ENCODE measurements around the gene VDR.
A peak's percentile ranks its signal among the peaks of the same experiment; 100 is the strongest.
"Not testable (repeated sequence)": the region's sequence is repeated elsewhere in the genome, so short reads cannot be mapped to it uniquely, and the experiment has no call there.

Gene VDR

DNA sequence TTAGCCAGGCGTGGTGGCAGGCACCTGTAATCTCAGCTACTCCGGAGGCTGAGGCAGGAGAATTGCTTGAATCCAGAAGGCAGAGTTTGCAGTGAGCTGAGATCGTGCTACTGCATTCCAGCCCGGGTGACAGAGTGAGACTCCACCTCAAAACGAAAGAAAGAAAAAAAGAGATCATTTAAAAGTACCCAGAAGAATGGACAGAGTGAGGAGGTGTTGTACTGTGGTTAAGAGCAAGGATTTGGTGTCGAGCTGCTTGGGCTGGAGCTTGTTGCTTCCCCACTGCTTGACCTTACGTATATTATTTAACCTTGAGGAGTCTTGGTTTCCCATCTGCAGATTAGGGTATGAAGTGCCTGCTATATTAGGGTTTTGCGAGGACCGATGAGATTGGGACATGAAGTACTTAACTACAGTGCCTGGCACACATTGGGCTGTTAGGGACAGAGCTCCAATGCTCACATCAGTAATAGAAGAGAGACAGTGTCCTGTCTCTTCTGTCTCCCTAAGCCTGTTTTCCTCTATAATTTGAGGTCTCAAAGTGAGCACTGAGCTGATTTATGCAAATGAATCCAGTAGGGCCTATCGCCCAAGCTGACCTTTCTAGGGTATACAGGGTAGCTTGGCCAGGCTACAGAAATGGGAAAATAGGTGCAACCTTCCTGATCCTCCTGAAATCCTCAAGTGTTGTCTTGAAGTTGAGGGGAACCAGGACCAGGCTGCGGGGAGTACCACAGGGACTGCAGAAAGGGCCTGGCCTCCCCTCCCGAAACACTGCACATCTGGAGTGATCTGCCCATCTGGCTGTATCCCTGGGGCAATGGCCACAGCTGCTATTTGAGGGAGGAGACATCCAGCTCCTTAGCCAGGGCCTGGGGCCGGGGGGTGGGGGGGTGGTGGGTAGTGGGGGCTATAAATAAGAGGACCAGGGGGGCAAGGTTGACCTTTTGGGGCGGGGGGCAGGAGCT lies 76.5 kb downstream of the VDR start:
- no peak for DNase-seq (ENCODE audit: low read depth)

DNA sequence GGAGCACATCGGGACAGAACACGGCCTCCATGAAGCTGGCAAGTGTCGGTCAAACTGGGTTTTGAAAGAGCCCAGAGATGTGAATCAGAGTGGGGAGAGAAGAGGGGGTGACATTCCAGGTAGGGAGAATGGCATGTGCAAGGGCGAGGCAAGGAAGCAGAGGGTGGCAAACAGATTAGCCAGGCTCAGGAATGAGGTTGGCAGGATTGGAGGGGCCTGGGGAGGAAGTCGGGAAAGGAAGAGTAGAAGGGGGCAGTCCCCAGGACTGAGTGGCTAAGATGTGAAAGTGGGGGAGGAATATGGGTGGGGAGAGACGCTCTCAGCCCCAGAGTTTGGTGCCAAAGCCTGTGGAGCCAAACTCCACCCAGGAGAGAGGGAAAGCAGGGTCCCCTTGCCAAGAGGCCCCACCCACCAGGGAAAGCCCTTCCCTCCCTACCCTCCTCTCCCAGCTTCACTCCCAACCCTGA lies 79.6 kb downstream of the VDR start:
- DNase-seq (ENCODE audit: low read depth) = no peak

GRCh38 chr12:47824635-47825034 lies 80.2 kb downstream of the VDR start:
- no peak for DNase-seq (ENCODE audit: low read depth)

GRCh38 chr12:47824198-47824597 lies 80.6 kb downstream of the VDR start:
- no peak for DNase-seq (ENCODE audit: low read depth)

GRCh38 chr12:47823422-47824086 lies 81.2 kb downstream of the VDR start:
- DNase-seq (ENCODE audit: low read depth) = peak; percentile 76

DNA sequence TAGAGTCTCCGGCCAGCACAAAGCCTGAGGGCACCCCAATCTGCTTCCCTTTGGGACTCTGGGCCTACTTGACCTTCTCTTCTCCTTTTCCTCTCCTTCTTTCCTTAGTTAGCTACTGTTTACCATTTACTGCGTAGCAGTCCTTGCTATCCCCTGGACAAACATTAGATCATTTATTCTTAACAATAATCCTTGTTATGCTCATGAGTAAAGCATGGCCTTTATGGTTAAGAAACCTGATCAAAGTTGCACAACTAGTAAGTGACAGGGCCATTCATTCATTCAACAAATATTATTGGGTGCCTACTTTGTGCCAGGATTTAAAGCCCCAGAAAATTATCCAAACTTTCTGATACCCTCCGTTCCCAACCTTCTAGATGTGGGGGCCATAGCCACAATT lies 81.9 kb downstream of the VDR start:
- DNase-seq (ENCODE audit: low read depth) = no peak

GRCh38 chr12:47822401-47822800 lies 82.4 kb downstream of the VDR start:
- DNase-seq (ENCODE audit: low read depth) = no peak

DNA sequence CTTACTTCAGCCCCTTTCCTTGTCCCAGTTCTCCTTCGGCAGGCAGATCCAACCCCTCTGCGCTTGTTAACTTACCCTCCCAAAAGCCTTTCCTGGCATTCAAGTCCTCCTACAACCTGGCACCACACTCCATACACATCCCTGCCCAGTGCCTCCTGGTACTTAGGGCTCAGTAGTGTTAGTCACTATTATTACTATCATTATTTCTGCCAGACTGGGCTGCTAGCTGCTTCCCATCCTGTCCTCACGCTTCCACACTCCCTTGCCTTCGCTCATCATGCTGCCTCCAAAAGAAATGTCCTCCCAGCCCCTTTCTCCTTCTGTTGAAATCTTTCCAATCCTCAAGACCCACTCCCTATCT lies 83.5 kb downstream of the VDR start:
- no peak for DNase-seq (ENCODE audit: low read depth)

- DNase-seq (ENCODE audit: low read depth) = peak; percentile 97
These were observed 84.0 kb downstream of the VDR start for GRCh38 chr12:47820631-47821345.

- peak; percentile 85 for DNase-seq (ENCODE audit: low read depth)
These were observed 84.7 kb downstream of the VDR start, which contains the start of gene HDAC7 for GRCh38 chr12:47819896-47820630. TSS of gene HDAC7 (minus strand) at chr12:47819903. CDS start at chr12:47819785, 118 bp downstream.

DNA sequence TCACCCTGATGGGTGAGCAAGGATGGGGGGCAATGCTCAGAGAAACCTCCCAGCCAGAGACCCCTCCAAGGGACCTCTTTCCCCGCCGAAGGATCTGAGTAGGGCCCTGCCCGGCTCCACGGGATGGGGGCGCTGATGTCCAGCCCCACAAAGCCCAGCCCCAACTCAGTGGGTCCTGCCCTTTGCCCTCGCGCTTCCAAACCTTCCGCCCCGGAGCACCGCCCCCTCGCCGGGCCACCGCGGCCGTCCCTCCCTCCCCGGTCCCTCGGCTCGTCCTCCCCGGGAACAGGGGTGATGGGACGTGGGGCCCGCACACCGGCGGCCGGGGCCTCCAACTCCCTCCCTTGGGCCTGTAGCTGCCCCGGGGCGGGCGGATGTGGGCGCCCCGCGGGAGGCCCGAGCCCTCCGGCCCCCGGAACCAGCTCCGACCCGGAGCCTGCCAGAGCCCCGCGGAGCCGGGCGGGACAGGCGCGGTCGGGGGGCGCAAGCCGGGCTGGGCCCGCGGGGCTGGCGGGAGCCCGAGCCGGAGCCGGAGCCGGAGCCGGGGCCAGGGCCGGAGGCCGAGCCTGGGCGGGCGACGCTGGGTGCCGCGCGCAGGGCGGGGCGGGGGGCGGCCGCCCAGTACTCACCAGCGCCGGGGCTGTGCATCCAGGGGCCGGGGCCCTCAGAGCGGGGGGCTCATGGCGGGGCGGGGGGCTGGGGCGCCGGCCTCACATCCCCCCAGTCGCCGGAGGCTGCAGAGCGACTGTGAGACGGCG lies 85.5 kb downstream of the VDR start:
- DNase-seq (ENCODE audit: low read depth) = no peak

- DNase-seq (ENCODE audit: low read depth) = no peak
These were observed 86.2 kb downstream of the VDR start for GRCh38 chr12:47818467-47819137.

- DNase-seq (ENCODE audit: low read depth) = no peak
These were observed 86.8 kb downstream of the VDR start for GRCh38 chr12:47818007-47818376.

- no peak for DNase-seq (ENCODE audit: low read depth)
These were observed 87.4 kb downstream of the VDR start for GRCh38 chr12:47817272-47818006.

DNA sequence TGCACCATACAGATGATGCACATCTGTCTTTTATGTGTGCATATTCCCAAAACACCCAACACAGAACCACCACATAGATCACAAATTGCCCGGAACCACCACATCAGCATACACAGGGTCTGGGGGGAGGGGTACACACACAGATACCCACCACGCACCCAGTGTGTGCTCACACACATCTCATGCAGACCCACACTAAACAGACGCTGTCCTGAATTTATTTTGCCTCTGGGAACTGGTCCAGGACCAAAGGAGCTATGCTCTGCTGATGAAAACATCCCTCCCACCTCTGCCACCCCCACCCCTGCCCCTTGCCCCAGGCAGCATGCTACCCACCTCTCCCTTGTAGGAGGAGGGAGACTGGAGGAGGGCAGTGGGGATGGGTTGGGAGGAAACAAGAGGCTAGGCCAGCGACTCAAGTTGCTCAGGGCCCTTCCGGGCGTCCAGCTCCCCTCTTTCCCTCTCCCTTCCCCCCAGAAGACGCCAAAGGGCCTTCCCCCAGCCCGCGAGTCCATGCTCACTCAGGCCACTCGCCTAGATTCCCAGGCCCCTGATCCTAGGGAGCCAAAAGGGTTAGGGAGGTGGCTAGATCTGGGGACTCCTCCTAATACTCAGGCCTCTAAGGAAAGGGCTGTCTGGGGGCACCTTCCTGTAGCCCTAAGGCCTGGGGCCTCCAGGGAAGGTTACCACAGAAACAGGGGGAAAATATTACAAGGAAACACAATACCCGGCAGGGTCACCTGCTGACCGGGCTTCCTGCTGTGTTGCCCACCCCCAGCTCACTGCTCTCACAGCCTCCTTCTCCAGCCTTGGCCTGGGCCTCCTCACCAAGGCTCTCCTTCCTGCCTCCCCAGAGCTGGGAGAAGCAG lies 88.2 kb downstream of the VDR start:
- no peak for DNase-seq (ENCODE audit: low read depth)

DNA sequence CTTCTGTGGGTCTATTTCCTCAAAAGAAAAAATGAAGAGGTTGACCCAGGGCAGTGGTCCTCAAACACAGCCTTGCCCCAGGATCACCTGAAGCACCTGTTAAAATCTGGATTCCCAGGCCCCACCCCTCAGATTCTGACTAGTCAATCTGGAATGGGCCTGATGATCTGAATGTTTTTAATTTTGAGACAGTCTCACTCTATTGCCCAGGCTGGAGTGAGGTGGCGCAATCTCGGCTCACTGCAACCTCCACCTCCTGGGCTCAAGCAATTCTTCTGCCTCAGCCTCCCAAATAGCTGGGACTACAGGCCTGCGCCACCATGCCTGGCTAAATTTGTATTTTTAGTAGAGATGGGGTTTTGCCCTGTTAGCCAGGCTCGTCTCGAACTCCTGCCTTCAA lies 89.3 kb downstream of the VDR start:
- DNase-seq (ENCODE audit: low read depth) = not testable (repeated sequence)

GRCh38 chr12:47814539-47815170 lies 90.1 kb downstream of the VDR start:
- DNase-seq (ENCODE audit: low read depth) = no peak

GRCh38 chr12:47813511-47814196 lies 91.1 kb downstream of the VDR start:
- DNase-seq (ENCODE audit: low read depth) = no peak
